ENCODE measurements around the gene KRTAP10-8.
A peak's percentile ranks its signal among the peaks of the same experiment; 100 is the strongest.

The KRTAP10-8 gene

DNA sequence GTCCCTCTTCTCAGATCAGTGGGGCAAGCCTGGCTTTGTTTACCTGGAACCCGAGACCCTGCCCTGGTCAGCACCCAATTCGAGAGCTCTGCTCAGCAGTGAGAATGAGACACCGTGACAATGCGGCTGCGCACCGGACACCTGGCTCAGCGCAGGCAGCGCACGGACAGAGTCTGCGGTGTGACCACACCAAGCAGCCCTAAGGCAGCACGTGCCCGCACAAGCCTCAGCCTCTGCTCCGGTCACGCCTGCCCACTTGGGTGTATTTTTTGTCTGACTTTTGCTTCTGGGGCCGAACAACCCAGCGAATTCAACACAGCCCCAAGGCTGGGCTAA is 4.7 kb downstream of the KRTAP10-8 start:
- H3K9ac ChIP-seq (ENCODE audit: insufficient read length, low read depth) = no peak overlapping the region
- TF ChIP-seq SUZ12 (IDR thresholded peaks at IDR 0.05; ENCODE audit: extremely low read depth, insufficient read depth, insufficient read length) = no peak
- no peak for TF ChIP-seq ZNF274 (IDR thresholded peaks at IDR 0.05; ENCODE audit: low read depth, low read length)
- TF ChIP-seq YY1 (IDR thresholded peaks at IDR 0.05; ENCODE audit: insufficient read depth, insufficient read length) = no peak
- no peaks in the 10 kb centered on the region for H3K36me3 ChIP-seq (ENCODE audit: insufficient read depth, insufficient read length, low read length)
- no peaks in the 10 kb centered on the region for H3K27me3 ChIP-seq (ENCODE audit: insufficient read depth, insufficient read length)
- H3K4me1 ChIP-seq (ENCODE audit: insufficient read depth, insufficient read length) = peaks cover 14% of the 10 kb centered on the region
- DNase-seq (ENCODE audit: low read depth, low spot score) = no peak
- H3K4me3 ChIP-seq (ENCODE audit: insufficient read length, low read depth) = no peak overlapping the region
- H3K9me3 ChIP-seq (ENCODE audit: insufficient read depth, low read length) = peaks cover 21% of the 10 kb centered on the region

DNA sequence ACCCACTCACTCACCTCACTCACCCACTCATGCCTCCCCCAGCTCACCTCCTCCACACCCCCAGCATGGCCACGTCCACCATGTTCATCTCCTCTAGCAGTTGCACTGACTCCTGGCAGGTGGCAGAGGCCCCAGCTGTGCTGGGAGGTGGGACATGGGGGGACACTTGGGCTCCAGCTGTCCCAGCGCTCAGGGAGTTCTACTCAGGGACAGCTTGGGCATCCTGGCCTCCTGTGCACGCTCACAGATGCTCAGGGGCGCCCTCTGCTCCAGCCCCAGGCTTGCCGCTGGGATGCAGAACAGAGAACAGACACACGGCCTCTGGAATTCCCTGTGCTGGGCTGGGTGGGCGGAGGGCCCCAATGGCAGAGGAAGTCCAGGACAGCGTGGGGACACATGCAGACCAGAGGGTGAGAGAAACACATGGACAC is 5.2 kb downstream of the KRTAP10-8 start:
- Histone ChIP-seq H3K4me3 (ENCODE audit: insufficient read length, low read depth) (no peak overlapping the region), H3K9me3 (ENCODE audit: insufficient read depth, low read length) (peaks cover 26% of the 10 kb centered on the region), H3K27me3 (ENCODE audit: insufficient read depth, insufficient read length) (no peaks in the 10 kb centered on the region), H3K9ac (ENCODE audit: insufficient read length, low read depth) (no peak overlapping the region), H3K4me1 (ENCODE audit: insufficient read depth, insufficient read length) (peaks cover 11% of the 10 kb centered on the region), H3K36me3 (ENCODE audit: insufficient read depth, insufficient read length, low read length) (no peaks in the 10 kb centered on the region)
- DNase-seq (ENCODE audit: low read depth, low spot score) = no peak
- TF ChIP-seq YY1 (IDR thresholded peaks at IDR 0.05; ENCODE audit: insufficient read depth, insufficient read length) (no peak), ZNF274 (IDR thresholded peaks at IDR 0.05; ENCODE audit: low read depth, low read length) (no peak), SUZ12 (IDR thresholded peaks at IDR 0.05; ENCODE audit: extremely low read depth, insufficient read depth, insufficient read length) (no peak)

DNA sequence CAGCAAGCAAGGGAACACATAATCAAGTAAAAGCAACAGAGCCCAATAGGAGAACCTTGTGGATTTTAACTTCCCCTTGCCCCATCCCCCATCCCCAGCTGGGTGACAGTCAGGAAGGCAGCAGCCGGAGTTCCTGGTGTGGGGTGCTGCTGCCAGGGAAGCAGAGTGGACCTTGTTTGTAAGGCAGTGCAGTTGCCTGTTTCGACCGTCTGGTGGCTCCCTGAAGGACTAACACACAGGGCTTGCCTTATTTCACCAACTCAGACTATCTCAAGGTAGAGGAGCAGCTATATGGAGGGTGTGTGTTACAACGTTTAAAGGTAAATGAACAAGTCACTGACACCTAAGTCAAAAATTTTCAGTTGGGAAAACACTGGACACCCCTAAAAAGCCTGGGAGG is 6.6 kb downstream of the KRTAP10-8 start:
- no peak for DNase-seq (ENCODE audit: low read depth, low spot score)
- Histone ChIP-seq H3K4me3 (ENCODE audit: insufficient read length, low read depth) (no peak overlapping the region), H3K36me3 (ENCODE audit: insufficient read depth, insufficient read length, low read length) (no peaks in the 10 kb centered on the region), H3K9ac (ENCODE audit: insufficient read length, low read depth) (no peak overlapping the region), H3K4me1 (ENCODE audit: insufficient read depth, insufficient read length) (peaks cover 11% of the 10 kb centered on the region), H3K27me3 (ENCODE audit: insufficient read depth, insufficient read length) (no peaks in the 10 kb centered on the region), H3K9me3 (ENCODE audit: insufficient read depth, low read length) (peaks cover 40% of the 10 kb centered on the region)
- TF ChIP-seq YY1 (IDR thresholded peaks at IDR 0.05; ENCODE audit: insufficient read depth, insufficient read length) (no peak), ZNF274 (IDR thresholded peaks at IDR 0.05; ENCODE audit: low read depth, low read length) (no peak), SUZ12 (IDR thresholded peaks at IDR 0.05; ENCODE audit: extremely low read depth, insufficient read depth, insufficient read length) (no peak)

DNA sequence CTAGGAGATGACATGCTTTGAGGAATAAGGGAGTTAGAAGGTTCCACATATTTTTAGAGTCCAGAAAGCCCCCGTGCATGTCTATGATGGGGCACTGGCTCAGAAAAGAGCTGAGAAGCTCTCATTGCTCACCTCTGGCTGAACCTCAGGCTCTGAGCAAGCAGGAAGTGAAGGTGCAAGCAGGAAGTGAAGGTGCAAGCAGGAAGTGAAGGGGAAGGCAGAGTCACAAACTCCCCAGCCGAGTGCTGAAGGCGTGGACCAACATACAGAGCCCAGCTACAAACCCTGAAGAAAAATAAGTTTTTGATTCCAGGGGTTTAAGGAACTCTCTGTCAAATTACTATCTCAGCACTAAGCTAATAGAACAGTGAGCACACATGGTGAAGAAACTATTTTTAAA is 7.0 kb downstream of the KRTAP10-8 start:
- peaks cover 44% of the 10 kb centered on the region for H3K9me3 ChIP-seq (ENCODE audit: insufficient read depth, low read length)
- H3K27me3 ChIP-seq (ENCODE audit: insufficient read depth, insufficient read length) = no peaks in the 10 kb centered on the region
- no peak for DNase-seq (ENCODE audit: low read depth, low spot score)
- TF ChIP-seq ZNF274 (IDR thresholded peaks at IDR 0.05; ENCODE audit: low read depth, low read length) = no peak
- no peak for TF ChIP-seq SUZ12 (IDR thresholded peaks at IDR 0.05; ENCODE audit: extremely low read depth, insufficient read depth, insufficient read length)
- no peak for TF ChIP-seq YY1 (IDR thresholded peaks at IDR 0.05; ENCODE audit: insufficient read depth, insufficient read length)
- no peaks in the 10 kb centered on the region for H3K36me3 ChIP-seq (ENCODE audit: insufficient read depth, insufficient read length, low read length)
- H3K4me1 ChIP-seq (ENCODE audit: insufficient read depth, insufficient read length) = peaks cover 11% of the 10 kb centered on the region
- H3K9ac ChIP-seq (ENCODE audit: insufficient read length, low read depth) = no peak overlapping the region
- no peak overlapping the region for H3K4me3 ChIP-seq (ENCODE audit: insufficient read length, low read depth)

DNA sequence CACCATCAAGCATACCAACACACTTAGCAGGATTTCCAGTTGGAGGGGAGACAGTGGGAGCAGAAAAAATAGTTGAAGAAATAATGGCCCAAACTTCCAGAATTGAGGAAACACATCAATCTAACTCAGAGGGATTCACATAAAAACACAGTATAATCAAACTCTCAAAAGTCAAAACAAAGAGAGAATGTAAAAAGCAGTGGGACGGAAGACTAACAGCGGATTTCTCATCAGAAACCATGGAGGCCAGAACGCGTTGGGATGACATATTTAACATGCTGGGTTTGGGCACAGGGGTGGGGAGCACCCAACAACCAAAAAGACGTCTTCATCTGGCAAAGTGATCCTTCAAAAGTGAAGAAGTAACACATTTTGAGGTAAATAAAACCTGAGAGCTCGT is 8.0 kb downstream of the KRTAP10-8 start:
- H3K9ac ChIP-seq (ENCODE audit: insufficient read length, low read depth) = no peak overlapping the region
- H3K4me3 ChIP-seq (ENCODE audit: insufficient read length, low read depth) = no peak overlapping the region
- no peaks in the 10 kb centered on the region for H3K27me3 ChIP-seq (ENCODE audit: insufficient read depth, insufficient read length)
- H3K36me3 ChIP-seq (ENCODE audit: insufficient read depth, insufficient read length, low read length) = no peaks in the 10 kb centered on the region
- peaks cover 54% of the 10 kb centered on the region for H3K9me3 ChIP-seq (ENCODE audit: insufficient read depth, low read length)
- TF ChIP-seq SUZ12 (IDR thresholded peaks at IDR 0.05; ENCODE audit: extremely low read depth, insufficient read depth, insufficient read length) (no peak), ZNF274 (IDR thresholded peaks at IDR 0.05; ENCODE audit: low read depth, low read length) (no peak), YY1 (IDR thresholded peaks at IDR 0.05; ENCODE audit: insufficient read depth, insufficient read length) (no peak)
- H3K4me1 ChIP-seq (ENCODE audit: insufficient read depth, insufficient read length) = peaks cover 11% of the 10 kb centered on the region
- DNase-seq (ENCODE audit: low read depth, low spot score) = no peak

DNA sequence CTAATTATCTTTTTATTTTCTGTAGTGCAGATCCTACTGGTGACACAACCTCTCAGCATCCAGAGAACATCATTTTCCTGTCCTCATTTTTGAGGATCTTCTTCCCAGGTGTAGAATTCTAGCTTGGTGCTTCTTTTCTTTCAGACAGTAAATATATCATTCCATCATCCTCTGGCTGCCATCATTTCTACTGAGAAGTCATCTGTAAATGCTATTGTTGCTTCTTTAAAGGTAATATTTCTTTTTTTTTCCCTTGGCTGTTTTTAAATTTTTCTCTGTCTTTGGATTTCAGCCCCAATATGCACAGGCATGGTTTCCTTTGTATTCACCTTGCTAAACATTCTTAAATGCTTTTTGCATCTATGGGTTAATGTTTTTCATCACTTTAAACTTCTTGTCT is 11.7 kb downstream of the KRTAP10-8 start:
- Histone ChIP-seq H3K9ac (ENCODE audit: insufficient read length, low read depth) (no peak overlapping the region), H3K9me3 (ENCODE audit: insufficient read depth, low read length) (peaks cover 63% of the 10 kb centered on the region), H3K27me3 (ENCODE audit: insufficient read depth, insufficient read length) (no peaks in the 10 kb centered on the region), H3K4me1 (ENCODE audit: insufficient read depth, insufficient read length) (peaks cover 7% of the 10 kb centered on the region), H3K4me3 (ENCODE audit: insufficient read length, low read depth) (no peak overlapping the region), H3K36me3 (ENCODE audit: insufficient read depth, insufficient read length, low read length) (no peaks in the 10 kb centered on the region)
- TF ChIP-seq YY1 (IDR thresholded peaks at IDR 0.05; ENCODE audit: insufficient read depth, insufficient read length) = no peak
- no peak for TF ChIP-seq ZNF274 (IDR thresholded peaks at IDR 0.05; ENCODE audit: low read depth, low read length)
- TF ChIP-seq SUZ12 (IDR thresholded peaks at IDR 0.05; ENCODE audit: extremely low read depth, insufficient read depth, insufficient read length) = no peak
- DNase-seq (ENCODE audit: low read depth, low spot score) = no peak

DNA sequence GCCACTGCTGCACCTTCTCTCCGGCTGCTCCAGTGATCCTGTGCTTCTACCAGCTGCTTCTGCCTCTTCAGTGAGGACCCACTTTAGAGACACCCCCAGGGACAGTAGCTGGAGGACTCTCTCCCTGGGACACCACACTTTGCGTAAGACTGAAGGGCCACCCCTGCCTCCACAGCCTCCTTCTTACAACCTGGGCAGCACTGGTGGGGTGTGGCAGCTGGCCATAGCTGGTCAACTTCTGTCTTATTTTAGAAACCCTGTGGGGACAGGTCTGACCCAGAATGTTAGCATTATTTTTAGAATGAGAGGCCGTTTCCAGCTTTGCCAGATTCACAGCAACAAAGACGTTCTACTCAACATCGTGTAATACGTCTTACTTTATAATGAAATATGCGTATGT is 13.9 kb downstream of the KRTAP10-8 start:
- TF ChIP-seq YY1 (IDR thresholded peaks at IDR 0.05; ENCODE audit: insufficient read depth, insufficient read length) (no peak), ZNF274 (IDR thresholded peaks at IDR 0.05; ENCODE audit: low read depth, low read length) (no peak), SUZ12 (IDR thresholded peaks at IDR 0.05; ENCODE audit: extremely low read depth, insufficient read depth, insufficient read length) (no peak)
- H3K4me1 ChIP-seq (ENCODE audit: insufficient read depth, insufficient read length) = peaks cover 12% of the 10 kb centered on the region
- no peak overlapping the region for H3K4me3 ChIP-seq (ENCODE audit: insufficient read length, low read depth)
- no peaks in the 10 kb centered on the region for H3K36me3 ChIP-seq (ENCODE audit: insufficient read depth, insufficient read length, low read length)
- no peaks in the 10 kb centered on the region for H3K27me3 ChIP-seq (ENCODE audit: insufficient read depth, insufficient read length)
- DNase-seq (ENCODE audit: low read depth, low spot score) = no peak
- H3K9me3 ChIP-seq (ENCODE audit: insufficient read depth, low read length) = peaks cover 44% of the 10 kb centered on the region
- no peak overlapping the region for H3K9ac ChIP-seq (ENCODE audit: insufficient read length, low read depth)

DNA sequence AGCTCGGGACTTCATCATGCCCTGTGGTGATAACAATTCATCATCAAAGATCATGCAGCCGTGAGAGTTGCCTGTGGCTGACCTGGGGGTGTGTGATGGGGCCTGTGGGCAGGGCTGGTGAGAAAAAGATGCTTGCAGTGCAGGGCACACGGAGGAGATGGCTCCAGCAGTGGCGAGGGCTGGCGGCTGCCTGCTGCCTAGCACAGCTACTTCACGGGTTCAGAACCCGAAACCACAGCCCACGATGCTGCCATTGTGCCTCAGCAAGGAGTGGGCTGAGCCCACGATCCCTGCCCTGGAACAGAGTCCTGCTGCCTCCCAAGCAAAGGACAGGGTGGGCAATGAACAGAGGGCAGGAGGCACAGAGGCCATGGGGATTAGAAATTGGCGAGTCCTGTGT is 14.4 kb downstream of the KRTAP10-8 start:
- H3K9ac ChIP-seq (ENCODE audit: insufficient read length, low read depth) = peak overlapping the region; percentile 25
- H3K9me3 ChIP-seq (ENCODE audit: insufficient read depth, low read length) = peaks cover 42% of the 10 kb centered on the region
- DNase-seq (ENCODE audit: low read depth, low spot score) = no peak
- peaks cover 12% of the 10 kb centered on the region for H3K4me1 ChIP-seq (ENCODE audit: insufficient read depth, insufficient read length)
- H3K36me3 ChIP-seq (ENCODE audit: insufficient read depth, insufficient read length, low read length) = no peaks in the 10 kb centered on the region
- no peak overlapping the region for H3K4me3 ChIP-seq (ENCODE audit: insufficient read length, low read depth)
- TF ChIP-seq SUZ12 (IDR thresholded peaks at IDR 0.05; ENCODE audit: extremely low read depth, insufficient read depth, insufficient read length) = no peak
- no peak for TF ChIP-seq ZNF274 (IDR thresholded peaks at IDR 0.05; ENCODE audit: low read depth, low read length)
- TF ChIP-seq YY1 (IDR thresholded peaks at IDR 0.05; ENCODE audit: insufficient read depth, insufficient read length) = no peak
- no peaks in the 10 kb centered on the region for H3K27me3 ChIP-seq (ENCODE audit: insufficient read depth, insufficient read length)

All from NT2/D1 (cell line).